ENCODE measurements around the gene MT1E. TPM values are rescaled to one million over a fixed set of nuclear protein-coding genes. Genes with fewer than 3 reads are reported as not detected.

MT1E gene
- total and polyA plus RNA-seq, 2 of the 8 experiments (the other 6 are each of a cell fraction or from before 2014, with no cell fraction given), result 7.9 to 117 TPM

DNA sequence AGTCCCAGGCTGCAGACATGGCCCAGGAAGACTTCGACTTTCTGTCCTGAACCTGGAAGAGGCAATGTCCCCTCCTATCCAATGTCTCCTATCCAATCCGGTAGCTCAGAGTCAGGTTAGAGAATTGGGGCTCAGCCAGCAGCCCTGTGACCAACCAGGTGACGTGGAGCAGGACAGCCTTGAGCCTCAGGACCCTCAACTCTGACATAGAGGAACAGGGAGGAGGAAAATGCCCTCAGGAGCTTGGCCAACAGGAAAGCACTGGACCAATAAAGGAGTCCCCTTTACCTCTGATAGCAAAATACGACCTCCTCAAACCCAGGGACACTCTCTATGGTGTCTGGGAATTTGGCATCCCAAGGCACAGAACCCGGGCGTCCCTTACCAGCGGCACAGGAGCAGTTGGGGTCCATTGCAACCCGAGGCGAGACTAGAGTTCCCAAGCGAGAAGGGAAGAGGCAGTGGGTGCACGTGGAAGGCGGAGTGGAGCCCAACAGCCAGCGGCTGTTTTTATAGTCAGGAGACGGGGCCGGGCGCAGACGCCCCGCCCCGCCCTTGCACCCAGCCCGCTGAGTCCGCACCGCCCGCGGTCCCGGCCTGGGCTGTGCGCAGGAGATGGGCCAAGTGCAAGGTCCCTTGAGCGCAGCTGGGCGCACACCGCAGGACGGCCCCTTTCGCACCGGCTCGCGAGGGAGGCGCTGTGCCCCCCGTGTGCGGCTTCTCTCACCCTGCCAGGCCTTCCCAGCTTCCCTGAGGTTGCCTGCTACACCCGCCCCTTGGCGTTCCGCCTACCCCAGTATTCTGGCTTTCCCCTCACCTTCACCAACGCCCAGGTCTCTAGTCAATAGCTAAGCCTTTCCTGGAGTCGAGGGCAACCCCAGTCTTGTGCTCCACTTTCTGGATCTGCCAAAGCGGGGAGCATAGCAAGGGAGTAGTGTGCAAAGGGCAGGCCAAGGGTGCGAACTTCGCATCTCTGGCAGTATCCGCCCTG lies 42.3 kb downstream of the MT1E start, which contains the start of gene MT1G:
MT1G (minus strand) TSS at position 485 of the 991 bp plus-strand sequence; CDS start at position 413, 72 bp downstream.
- WGBS, 2 experiments (ENCODE audit: extremely low coverage in 1 of 2, insufficient coverage in 1 of 2, insufficient read length in 1 of 2, insufficient replicate concordance in 2 of 2, low coverage in 1 of 2, low lambda C conversion rate in 2 of 2, missing lambda C conversion rate in 1 of 2), result 4% methylated on average over 45 of the region's 46 CpGs; no CpG with 5 or more reads in 1 of the 2 experiments
- Histone ChIP-seq H3K23ac (ENCODE audit: insufficient read length) (no peak within 1 kb of the TSS), H3K27ac (ENCODE audit: low read depth, low read length) (no peak within 1 kb of the TSS), H3K4me2 (ENCODE audit: insufficient read depth in 1 of 2, low read depth in 2 of 2, low read length in 2 of 2) (peak within 1 kb of the TSS; percentile 74 to 92), H3K4me3 (ENCODE audit: extremely low read depth in 1 of 4, insufficient read depth in 2 of 4, low read depth in 3 of 4, low read length in 4 of 4) (peak within 1 kb of the TSS; percentile 13 to 53 (median 16); a peak in 5 of 8 replicates), H4K5ac (ENCODE audit: insufficient read length, low read depth, low read length) (no peak within 1 kb of the TSS), H4K20me1 (replicated peaks in 1 of 2; ENCODE audit: control insufficient read depth in 1 of 2, insufficient read depth in 2 of 2, low read length in 2 of 2) (peaks cover 2 to 9% of the 10 kb centered on the region in 2 experiments), H3K18ac (ENCODE audit: extremely low read depth, low read length) (no peak within 1 kb of the TSS), H3K79me2 (ENCODE audit: control insufficient read depth in 1 of 2, insufficient read depth in 2 of 2, low read length in 2 of 2) (no peaks in the 10 kb centered on the region), H2BK20ac (ENCODE audit: low read length) (peak within 1 kb of the TSS; percentile 53; the same call in 1 of the 2 replicates), H2BK12ac (ENCODE audit: low read depth, low read length) (peak within 1 kb of the TSS; percentile 85; the same call in 1 of the 2 replicates), H2AK5ac (ENCODE audit: low read depth, low read length) (peak within 1 kb of the TSS; percentile 68; the same call in 1 of the 2 replicates), H3K14ac (ENCODE audit: insufficient read length) (no peak within 1 kb of the TSS), H3K4me1 (replicated peaks in 1 of 4; ENCODE audit: control insufficient read depth in 3 of 4, insufficient read depth in 4 of 4, low read length in 3 of 4) (peaks cover 3 to 16% (median 12%) of the 10 kb centered on the region in 4 experiments), H4K91ac (replicated peaks; ENCODE audit: insufficient read length, low read length) (no peak within 1 kb of the TSS), H3K56ac (replicated peaks; ENCODE audit: insufficient read length, low read depth, low read length) (no peak within 1 kb of the TSS), H2BK15ac (ENCODE audit: low read length) (peak within 1 kb of the TSS; percentile 88; the same call in 1 of the 2 replicates), H3K9me3 (ENCODE audit: insufficient read depth in 2 of 2, low read depth in 1 of 2, low read length in 1 of 2) (no peaks in the 10 kb centered on the region), H3K27me3 (replicated peaks in 1 of 4; ENCODE audit: control insufficient read depth in 3 of 4, extremely low read depth in 1 of 4, insufficient read depth in 3 of 4, low read length in 3 of 4) (peaks cover 81 to 98% (median 93%) of the 10 kb centered on the region in 4 experiments), H3K79me1 (ENCODE audit: low read depth, low read length) (no peaks in the 10 kb centered on the region), H2BK120ac (replicated peaks; ENCODE audit: low read depth, low read length) (no peak within 1 kb of the TSS), H2BK5ac (ENCODE audit: low read depth, low read length) (peak within 1 kb of the TSS; percentile 37; the same call in 1 of the 2 replicates), H3K23me2 (ENCODE audit: low read depth, low read length) (peaks cover 12% of the 10 kb centered on the region; the same call in 1 of the 2 replicates), H2AFZ (ENCODE audit: low read length) (no peak within 1 kb of the TSS), H3K36me3 (ENCODE audit: control insufficient read depth in 2 of 4, insufficient read depth in 4 of 4, low read length in 3 of 4) (no peaks in the 10 kb centered on the region), H3K4ac (replicated peaks; ENCODE audit: insufficient read length, low read depth, low read length) (no peak within 1 kb of the TSS), H4K8ac (ENCODE audit: extremely low read depth, insufficient read depth, low read length) (peak within 1 kb of the TSS; percentile 36; the same call in 1 of the 2 replicates), H3K9ac (replicated peaks in 1 of 4; ENCODE audit: extremely low read depth in 1 of 4, low read depth in 3 of 4, low read length in 3 of 4) (no peak within 1 kb of the TSS; a peak in 1 of 7 replicates)
- no peak for FAIRE-seq
- DNase-seq (ENCODE audit: low read depth in 1 of 2, low spot score in 2 of 2), result peak in 1 of 2 experiments; percentile 70
- ChIA-PET CTCF (ENCODE audit: partially characterized antibody) (interaction anchor here (0.8 to 4.6 kb wide), 10 partner anchors 11 to 91 kb away, joined by 3 to 29 read pairs (median 4); partner anchors contain the start of gene MT1M), POLR2A (ENCODE audit: partially characterized antibody) (interaction anchor here (0.6 to 13.9 kb wide), 16 partner anchors 13 to 208 kb away, joined by 3 to 205 read pairs (median 4); partner anchors contain the start of genes MT1B, MT1E, MT1F and MT1M)
- TF ChIP-seq NANOG (IDR thresholded peaks at IDR 0.05; ENCODE audit: insufficient read depth, low read depth, low read length, poor library complexity, severe bottlenecking) (no peak), CBX5 (IDR thresholded peaks at IDR 0.05; ENCODE audit: low read depth, low read length) (no peak), GABPA (IDR thresholded peaks at IDR 0.05; ENCODE audit: borderline replicate concordance, insufficient read depth, low read length) (no peak), HDAC6 (IDR thresholded peaks at IDR 0.05; ENCODE audit: low read depth, low read length) (no peak), KDM4A (IDR thresholded peaks at IDR 0.05; ENCODE audit: low read depth, low read length, severe bottlenecking) (peak; percentile 38), TBP (IDR thresholded peaks at IDR 0.05; ENCODE audit: low read depth, low read length) (peak; percentile 80), SUZ12 (IDR thresholded peaks at IDR 0.05; ENCODE audit: low read length) (peak; percentile 73), EZH2 (IDR thresholded peaks at IDR 0.05; ENCODE audit: low read depth, low read length, severe bottlenecking) (peak; percentile 66), KDM5A (IDR thresholded peaks at IDR 0.05; ENCODE audit: low read length) (no peak)
